RWPE2 (cell line): ENCODE results near the gene HMX1.

Source experiments
- ATAC-seq: fragments of 200-7000 bp; cut with Tn5 transposase; 3 replicates; pipeline ENCODE4 v1.9.1; 2021; ENCODE audit warnings: low read depth
- DNase-seq: peaks from one replicate; pipeline ENCODE4 v3.0.0-alpha.2; 2020; ENCODE audit warnings: low spot score
- H3K27ac ChIP-seq: fragments of 450-650 bp; 2 replicates; pipeline ENCODE4 v1.5.1; 2017; ENCODE audit warnings: mild to moderate bottlenecking; ENCODE audit not compliant: poor library complexity, severe bottlenecking
- H3K27me3 ChIP-seq: fragments of 250-450 bp; sonication (Bioruptor Pico); 2 replicates; pipeline ENCODE4 v1.5.1; 2021; ENCODE audit warnings: mild to moderate bottlenecking, moderate library complexity; ENCODE audit not compliant: insufficient read depth, poor library complexity, severe bottlenecking
- H3K36me3 ChIP-seq: fragments of 250-450 bp; sonication (Bioruptor Pico); 2 replicates; pipeline ENCODE4 v1.5.1; 2020; ENCODE audit warnings: low read depth, mild to moderate bottlenecking, moderate library complexity
- H3K4me1 ChIP-seq: fragments of 250-450 bp; sonication (Bioruptor Pico); 2 replicates; pipeline ENCODE4 v1.5.1; 2021; ENCODE audit warnings: mild to moderate bottlenecking, moderate library complexity; ENCODE audit not compliant: insufficient read depth, poor library complexity, severe bottlenecking
- H3K4me3 ChIP-seq: fragments of 250-450 bp; sonication (Bioruptor Pico); 2 replicates; pipeline ENCODE4 v1.5.1; 2021; ENCODE audit warnings: mild to moderate bottlenecking, moderate library complexity; ENCODE audit not compliant: severe bottlenecking
- H3K9me3 ChIP-seq: fragments of 250-450 bp; sonication (Bioruptor Pico); 2 replicates; pipeline ENCODE4 v1.5.1; 2021; ENCODE audit warnings: mild to moderate bottlenecking, moderate library complexity; ENCODE audit not compliant: severe bottlenecking
- TF ChIP-seq, protein P1 (sequence below): fragments of 450-650 bp; IDR thresholded peaks from one replicate; pipeline ENCODE4 v1.5.1; 2017; ENCODE audit warnings: mild to moderate bottlenecking, moderate library complexity; ENCODE audit not compliant: poor library complexity, severe bottlenecking

The HMX1 gene

DNA sequence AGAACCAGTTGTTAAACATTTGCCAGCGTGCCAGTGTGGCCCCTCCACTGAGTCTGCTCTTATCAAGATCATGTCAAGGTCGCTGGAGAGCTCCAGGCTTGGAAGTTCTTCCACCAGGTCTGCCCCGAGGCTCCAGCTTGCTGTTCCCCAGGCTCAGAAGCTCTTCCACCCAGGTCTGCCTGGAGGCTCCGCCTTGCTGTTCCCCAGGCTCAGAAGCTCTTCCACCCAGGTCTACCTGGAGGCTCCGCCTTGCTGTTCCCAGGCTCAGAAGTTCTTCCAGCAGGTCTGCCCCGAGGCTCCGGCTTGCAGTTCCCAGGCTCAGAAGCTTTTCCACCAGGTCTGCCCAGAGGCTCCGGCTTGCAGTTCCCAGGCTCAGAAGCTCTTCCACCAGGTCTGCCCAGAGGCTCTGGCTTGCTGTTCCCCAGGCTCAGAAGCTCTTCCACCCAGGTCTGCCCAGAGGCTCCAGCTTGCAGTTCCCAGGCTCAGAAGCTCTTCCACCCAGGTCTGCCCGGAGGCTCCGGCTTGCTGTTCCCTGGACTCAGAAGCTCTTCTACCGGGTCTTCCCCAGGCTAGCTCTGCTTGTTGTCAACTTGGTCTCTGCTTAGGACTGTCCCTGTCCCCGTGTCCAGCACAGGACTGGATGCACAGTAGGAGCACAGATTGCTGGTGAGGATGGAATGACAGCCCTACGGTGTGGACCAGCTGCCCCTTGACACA, 54.4 kb downstream of the HMX1 start:
- Histone ChIP-seq H3K9me3 (no peaks in the 10 kb centered on the region), H3K4me3 (no peak overlapping the region), H3K4me1 (no peaks in the 10 kb centered on the region), H3K36me3 (no peaks in the 10 kb centered on the region), H3K27me3 (no peaks in the 10 kb centered on the region), H3K27ac (no peak overlapping the region)
- no peak for DNase-seq
- TF ChIP-seq, protein P1, sequence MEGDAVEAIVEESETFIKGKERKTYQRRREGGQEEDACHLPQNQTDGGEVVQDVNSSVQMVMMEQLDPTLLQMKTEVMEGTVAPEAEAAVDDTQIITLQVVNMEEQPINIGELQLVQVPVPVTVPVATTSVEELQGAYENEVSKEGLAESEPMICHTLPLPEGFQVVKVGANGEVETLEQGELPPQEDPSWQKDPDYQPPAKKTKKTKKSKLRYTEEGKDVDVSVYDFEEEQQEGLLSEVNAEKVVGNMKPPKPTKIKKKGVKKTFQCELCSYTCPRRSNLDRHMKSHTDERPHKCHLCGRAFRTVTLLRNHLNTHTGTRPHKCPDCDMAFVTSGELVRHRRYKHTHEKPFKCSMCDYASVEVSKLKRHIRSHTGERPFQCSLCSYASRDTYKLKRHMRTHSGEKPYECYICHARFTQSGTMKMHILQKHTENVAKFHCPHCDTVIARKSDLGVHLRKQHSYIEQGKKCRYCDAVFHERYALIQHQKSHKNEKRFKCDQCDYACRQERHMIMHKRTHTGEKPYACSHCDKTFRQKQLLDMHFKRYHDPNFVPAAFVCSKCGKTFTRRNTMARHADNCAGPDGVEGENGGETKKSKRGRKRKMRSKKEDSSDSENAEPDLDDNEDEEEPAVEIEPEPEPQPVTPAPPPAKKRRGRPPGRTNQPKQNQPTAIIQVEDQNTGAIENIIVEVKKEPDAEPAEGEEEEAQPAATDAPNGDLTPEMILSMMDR, result no peak
- no peak for ATAC-seq
